ENCODE results near the gene SRPK1.

Gene SRPK1

GRCh38 chr6:35810971-35811698, 109.8 kb downstream of the SRPK1 start:
- DNase-seq = no peak

GRCh38 chr6:35809809-35810208, 111.1 kb downstream of the SRPK1 start:
- DNase-seq = no peak

- DNase-seq = no peak
Observed at GRCh38 chr6:35808688-35809087, 112.2 kb downstream of the SRPK1 start.

GRCh38 chr6:35804996-35805736, 115.7 kb downstream of the SRPK1 start, which contains the start of gene LHFPL5:
TSS of gene LHFPL5 (plus strand) at chr6:35805352. CDS start at chr6:35805671, 319 bp downstream.
- peak; percentile 43 for DNase-seq

- no peak for DNase-seq
Observed at GRCh38 chr6:35801148-35801547, 119.8 kb downstream of the SRPK1 start.

- no peak for DNase-seq
Observed at GRCh38 chr6:35798706-35799105, 122.2 kb downstream of the SRPK1 start.

- no peak for DNase-seq
Observed at GRCh38 chr6:35797837-35798526, 122.9 kb downstream of the SRPK1 start.

- no peak for DNase-seq
Observed at GRCh38 chr6:35796236-35796635, 124.7 kb downstream of the SRPK1 start.

GRCh38 chr6:35795453-35796071, 125.3 kb downstream of the SRPK1 start:
- no peak for DNase-seq

GRCh38 chr6:35794536-35795452, 126.1 kb downstream of the SRPK1 start:
- no peak for DNase-seq

GRCh38 chr6:35790683-35791082, 130.2 kb downstream of the SRPK1 start:
- no peak for DNase-seq

GRCh38 chr6:35788423-35788982, 132.4 kb downstream of the SRPK1 start:
- no peak for DNase-seq

- DNase-seq = no peak
Observed at GRCh38 chr6:35787266-35788218, 133.4 kb downstream of the SRPK1 start.

- DNase-seq = no peak
Observed at GRCh38 chr6:35786810-35787209, 134.1 kb downstream of the SRPK1 start.

- no peak for DNase-seq
Observed at GRCh38 chr6:35786272-35786671, 134.6 kb downstream of the SRPK1 start.

- DNase-seq = no peak
Observed at GRCh38 chr6:35784200-35784599, 136.7 kb downstream of the SRPK1 start.
